Sigmoid colon (tissue), 4 donors: ENCODE measurements around the gene TMEM141.

Experiments used
- EP300 ChIP-seq, 4 donors: sonication (generic); formaldehyde crosslinking; IDR thresholded peaks; one replicate each; pipeline ENCODE4 v1.6.1; 2017; ENCODE audit warnings: antibody characterized with exemption in 4 of 4
- POLR2A ChIP-seq, 2 donors: fragments of 450-650 bp; IDR thresholded peaks; one replicate each; pipeline ENCODE4 v1.6.1; 2016; ENCODE audit warnings: antibody characterized with exemption in 2 of 2, mild to moderate bottlenecking in 2 of 2, moderate library complexity in 2 of 2
- TF ChIP-seq, protein P1 (sequence below), 4 experiments: fragments of 450-650 bp in 3 of 4; fragments of 200-600 bp in 1 of 4; IDR thresholded peaks; one replicate each; pipeline ENCODE4 v1.5.1; 2016 to 2019; ENCODE audit warnings: antibody characterized with exemption in 4 of 4, mild to moderate bottlenecking in 3 of 4, moderate library complexity in 2 of 4

DNA sequence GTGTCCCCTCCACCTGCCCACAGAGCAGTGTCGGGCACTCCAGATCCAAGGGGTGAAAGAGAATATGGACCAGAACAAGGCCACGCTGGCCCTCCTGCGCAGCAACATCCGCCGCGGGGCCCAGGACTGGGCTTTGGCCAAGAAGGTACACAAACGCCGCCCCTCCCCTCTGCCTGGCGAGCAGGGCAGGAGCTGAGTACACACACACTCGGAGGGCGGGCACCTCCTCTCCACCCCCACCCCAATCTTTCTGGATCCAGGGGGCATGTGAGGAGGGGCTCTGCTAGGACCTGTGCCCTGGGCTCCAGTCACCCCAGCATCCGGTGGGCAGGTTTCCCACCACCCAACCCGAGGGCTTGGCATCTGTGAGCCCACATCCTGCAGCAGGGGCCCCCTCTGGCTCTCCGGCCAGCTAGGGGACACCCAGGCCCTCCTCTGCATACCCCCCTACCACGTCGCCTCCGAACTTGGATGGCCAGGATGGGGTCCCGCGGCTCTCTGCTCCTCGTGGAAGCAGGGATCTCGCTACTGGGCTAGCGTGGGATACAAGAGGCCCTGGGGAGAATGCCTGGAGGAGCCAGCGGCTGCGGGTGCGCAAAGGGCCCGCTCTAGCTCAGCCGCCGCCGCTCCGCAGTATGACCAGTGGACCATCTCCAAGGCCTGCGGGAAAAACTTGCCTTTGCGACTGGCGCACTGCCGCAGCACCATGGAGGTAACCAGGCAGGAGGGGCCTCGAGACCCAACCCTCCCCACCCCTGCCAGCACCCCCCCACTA, 8.1 kb downstream of the TMEM141 start:
- TF ChIP-seq, protein P1, sequence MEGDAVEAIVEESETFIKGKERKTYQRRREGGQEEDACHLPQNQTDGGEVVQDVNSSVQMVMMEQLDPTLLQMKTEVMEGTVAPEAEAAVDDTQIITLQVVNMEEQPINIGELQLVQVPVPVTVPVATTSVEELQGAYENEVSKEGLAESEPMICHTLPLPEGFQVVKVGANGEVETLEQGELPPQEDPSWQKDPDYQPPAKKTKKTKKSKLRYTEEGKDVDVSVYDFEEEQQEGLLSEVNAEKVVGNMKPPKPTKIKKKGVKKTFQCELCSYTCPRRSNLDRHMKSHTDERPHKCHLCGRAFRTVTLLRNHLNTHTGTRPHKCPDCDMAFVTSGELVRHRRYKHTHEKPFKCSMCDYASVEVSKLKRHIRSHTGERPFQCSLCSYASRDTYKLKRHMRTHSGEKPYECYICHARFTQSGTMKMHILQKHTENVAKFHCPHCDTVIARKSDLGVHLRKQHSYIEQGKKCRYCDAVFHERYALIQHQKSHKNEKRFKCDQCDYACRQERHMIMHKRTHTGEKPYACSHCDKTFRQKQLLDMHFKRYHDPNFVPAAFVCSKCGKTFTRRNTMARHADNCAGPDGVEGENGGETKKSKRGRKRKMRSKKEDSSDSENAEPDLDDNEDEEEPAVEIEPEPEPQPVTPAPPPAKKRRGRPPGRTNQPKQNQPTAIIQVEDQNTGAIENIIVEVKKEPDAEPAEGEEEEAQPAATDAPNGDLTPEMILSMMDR (IDR thresholded peaks at IDR 0.05) = no peak
- peak in 1 of 2 donors; percentile 31 for TF ChIP-seq POLR2A (IDR thresholded peaks at IDR 0.05)
- TF ChIP-seq EP300 (IDR thresholded peaks at IDR 0.05) = no peak
